ENCODE measurements around the gene DMD. TPM values are rescaled to one million over a fixed set of nuclear protein-coding genes. Genes with fewer than 3 reads are reported as not detected.

The DMD gene
- total RNA-seq, 4 donors from 2014 or later: 27.7 to 54.7 (median 34.4) TPM

DNA sequence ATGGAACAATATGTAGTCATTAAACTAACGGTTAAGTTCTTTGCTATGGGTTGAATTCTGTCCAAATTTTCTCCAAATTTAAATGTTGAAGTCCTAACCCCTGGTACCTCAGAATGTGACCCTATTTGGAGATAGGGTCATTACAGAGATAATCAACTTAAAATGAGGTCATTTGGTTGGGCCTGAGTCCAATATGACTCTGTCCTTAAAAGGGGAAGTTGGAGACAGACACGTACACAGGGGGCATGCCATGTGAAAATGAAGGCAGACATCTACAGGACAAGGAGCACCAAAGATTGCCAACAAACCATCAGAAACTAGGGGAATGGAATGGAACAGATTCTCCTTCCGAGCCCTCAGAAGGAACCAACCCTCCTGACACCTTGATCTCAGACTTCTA, 1647.6 kb downstream of the DMD start:
- DNase-seq (ENCODE audit: low spot score): no peak
- TF ChIP-seq, protein P1, sequence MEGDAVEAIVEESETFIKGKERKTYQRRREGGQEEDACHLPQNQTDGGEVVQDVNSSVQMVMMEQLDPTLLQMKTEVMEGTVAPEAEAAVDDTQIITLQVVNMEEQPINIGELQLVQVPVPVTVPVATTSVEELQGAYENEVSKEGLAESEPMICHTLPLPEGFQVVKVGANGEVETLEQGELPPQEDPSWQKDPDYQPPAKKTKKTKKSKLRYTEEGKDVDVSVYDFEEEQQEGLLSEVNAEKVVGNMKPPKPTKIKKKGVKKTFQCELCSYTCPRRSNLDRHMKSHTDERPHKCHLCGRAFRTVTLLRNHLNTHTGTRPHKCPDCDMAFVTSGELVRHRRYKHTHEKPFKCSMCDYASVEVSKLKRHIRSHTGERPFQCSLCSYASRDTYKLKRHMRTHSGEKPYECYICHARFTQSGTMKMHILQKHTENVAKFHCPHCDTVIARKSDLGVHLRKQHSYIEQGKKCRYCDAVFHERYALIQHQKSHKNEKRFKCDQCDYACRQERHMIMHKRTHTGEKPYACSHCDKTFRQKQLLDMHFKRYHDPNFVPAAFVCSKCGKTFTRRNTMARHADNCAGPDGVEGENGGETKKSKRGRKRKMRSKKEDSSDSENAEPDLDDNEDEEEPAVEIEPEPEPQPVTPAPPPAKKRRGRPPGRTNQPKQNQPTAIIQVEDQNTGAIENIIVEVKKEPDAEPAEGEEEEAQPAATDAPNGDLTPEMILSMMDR (IDR thresholded peaks at IDR 0.05): no peak
- ATAC-seq (ENCODE audit: low FRiP score): no peak

DNA sequence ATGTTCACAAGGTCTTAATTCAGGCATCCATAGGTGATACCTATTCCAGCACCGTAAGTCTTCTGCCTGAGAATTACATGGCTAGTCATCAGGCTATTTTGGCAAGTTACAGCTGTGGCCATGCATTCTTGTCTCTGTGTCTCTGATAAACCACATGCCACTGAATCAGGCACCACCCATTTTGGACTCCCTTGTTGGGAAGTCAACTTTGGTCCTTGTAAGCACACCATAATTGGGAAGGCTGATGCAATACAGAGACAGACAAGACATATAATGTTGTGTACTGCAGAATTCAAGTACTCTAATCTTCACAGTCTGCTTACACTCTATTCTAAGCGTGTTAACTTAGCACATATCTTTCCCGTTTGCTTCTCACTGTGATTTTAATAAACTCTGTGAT, 1655.8 kb downstream of the DMD start:
- no peak for ATAC-seq (ENCODE audit: low FRiP score)
- no peak for DNase-seq (ENCODE audit: low spot score)
- TF ChIP-seq, protein P1 (IDR thresholded peaks at IDR 0.05): no peak

DNA sequence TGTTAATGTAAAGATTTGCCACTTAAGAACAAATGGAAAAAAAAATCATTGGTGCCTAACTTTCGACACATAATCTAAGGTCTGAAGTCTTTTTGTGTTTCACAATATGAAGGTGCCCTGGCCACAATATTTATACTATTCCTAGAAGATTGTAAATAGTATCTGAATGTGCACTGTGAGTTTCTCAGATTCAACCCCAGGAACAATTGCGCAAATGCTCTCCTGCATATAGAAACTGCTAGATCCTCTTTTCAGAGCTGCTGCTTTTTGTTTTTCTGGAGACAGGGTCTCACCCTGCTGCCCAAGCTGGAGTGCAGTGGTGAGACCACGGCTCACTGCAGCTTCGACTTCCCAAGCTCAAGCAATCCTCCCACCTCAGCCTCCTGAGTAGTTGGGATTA, 1659.4 kb downstream of the DMD start:
- no peak for DNase-seq (ENCODE audit: low spot score)
- ATAC-seq (ENCODE audit: low FRiP score): no peak
- TF ChIP-seq, protein P1 (IDR thresholded peaks at IDR 0.05): no peak

DNA sequence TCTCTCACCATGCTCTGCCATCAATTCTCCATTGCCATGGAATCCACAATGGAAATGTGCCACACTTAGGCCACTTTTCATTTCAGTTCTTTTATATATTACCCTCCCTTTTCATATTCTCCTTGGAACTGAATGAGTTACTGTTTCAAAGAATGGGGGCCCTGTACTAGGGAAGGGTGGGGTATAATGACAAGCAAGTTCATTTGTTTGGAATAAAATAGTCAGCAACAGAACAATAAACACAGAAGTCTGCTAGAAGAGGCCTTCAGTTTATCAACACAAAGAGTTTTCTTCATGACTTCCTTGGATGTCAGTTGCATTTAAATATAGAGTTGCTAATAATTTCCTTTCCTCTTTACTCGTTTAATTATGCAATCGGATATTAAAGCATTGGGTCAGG, 1661.2 kb downstream of the DMD start:
- no peak for ATAC-seq (ENCODE audit: low FRiP score)
- DNase-seq (ENCODE audit: low spot score): no peak
- TF ChIP-seq, protein P1 (IDR thresholded peaks at IDR 0.05): no peak

DNA sequence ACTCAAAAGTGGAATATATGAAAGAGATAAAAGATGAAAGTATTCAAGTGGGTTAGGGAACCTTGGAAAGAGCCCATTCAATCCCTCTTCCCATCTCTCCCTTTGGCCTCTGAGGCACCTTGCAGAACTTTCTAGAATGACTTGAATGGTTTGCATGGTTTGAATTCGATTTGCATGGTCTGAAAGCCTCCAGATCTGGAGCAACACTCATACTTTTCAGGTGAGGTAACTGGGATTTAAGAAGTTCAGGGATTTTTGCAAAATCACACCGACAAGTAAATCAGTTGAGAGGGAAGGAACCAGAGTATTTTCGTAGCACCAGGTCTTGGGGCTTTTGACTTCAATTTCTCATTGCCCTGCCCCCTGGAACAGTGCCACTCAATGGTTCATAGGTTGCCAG, 1663.5 kb downstream of the DMD start:
- TF ChIP-seq, protein P1 (IDR thresholded peaks at IDR 0.05): no peak
- ATAC-seq (ENCODE audit: low FRiP score): no peak
- no peak for DNase-seq (ENCODE audit: low spot score)

DNA sequence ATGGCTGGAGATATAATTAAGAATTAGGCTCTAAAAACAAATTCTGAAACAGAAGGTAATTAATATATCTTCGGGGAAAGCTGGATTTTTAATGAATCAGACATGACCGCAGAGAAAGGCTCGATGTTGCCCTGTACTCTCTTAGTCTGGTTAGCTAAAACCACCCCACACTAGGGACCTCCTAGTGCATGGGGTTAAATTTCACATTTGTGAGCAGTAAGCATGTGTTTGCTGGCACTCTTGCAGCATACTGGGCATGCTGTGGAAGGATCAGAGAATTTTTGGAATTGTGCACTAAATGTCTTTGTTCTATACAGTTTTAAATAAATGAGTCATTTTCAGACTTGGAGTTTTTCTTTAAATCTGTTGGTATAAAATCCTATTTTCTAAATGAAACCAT, 1663.9 kb downstream of the DMD start:
- no peak for ATAC-seq (ENCODE audit: low FRiP score)
- DNase-seq (ENCODE audit: low spot score): no peak
- TF ChIP-seq, protein P1 (IDR thresholded peaks at IDR 0.05): no peak

DNA sequence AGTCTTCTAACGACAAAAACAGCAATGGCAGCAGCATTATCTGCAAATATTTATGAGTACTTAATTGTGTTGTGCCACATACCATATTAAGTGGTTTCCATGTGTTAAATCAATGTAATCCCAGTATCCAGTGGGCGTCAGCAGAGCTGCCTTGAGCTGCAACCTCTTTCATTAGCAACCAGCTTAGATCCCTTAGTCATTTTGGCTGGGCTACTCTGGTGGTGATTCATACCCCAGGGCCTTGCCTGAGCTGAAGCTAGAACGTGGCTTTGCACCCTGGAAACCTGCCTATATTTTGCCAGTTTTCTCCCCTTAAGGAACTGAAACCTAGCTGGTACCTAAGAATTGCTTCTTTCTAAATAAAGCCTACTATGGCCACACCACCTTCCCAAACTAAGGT, 1665.2 kb downstream of the DMD start:
- DNase-seq (ENCODE audit: low spot score): no peak
- no peak for ATAC-seq (ENCODE audit: low FRiP score)
- TF ChIP-seq, protein P1 (IDR thresholded peaks at IDR 0.05): no peak
